Measurements from ENCODE around the gene MAP4K3.
"Not testable (repeated sequence)": the region's sequence is repeated elsewhere in the genome, so short reads cannot be mapped to it uniquely, and the experiment has no call there.

Gene MAP4K3

GRCh38 chr2:39370101-39370500, 67.0 kb downstream of the MAP4K3 start:
- DNase-seq = no peak

GRCh38 chr2:39368846-39369245, 68.2 kb downstream of the MAP4K3 start:
- peak; percentile 5 for DNase-seq

GRCh38 chr2:39368376-39368775, 68.7 kb downstream of the MAP4K3 start:
- no peak for DNase-seq

DNA sequence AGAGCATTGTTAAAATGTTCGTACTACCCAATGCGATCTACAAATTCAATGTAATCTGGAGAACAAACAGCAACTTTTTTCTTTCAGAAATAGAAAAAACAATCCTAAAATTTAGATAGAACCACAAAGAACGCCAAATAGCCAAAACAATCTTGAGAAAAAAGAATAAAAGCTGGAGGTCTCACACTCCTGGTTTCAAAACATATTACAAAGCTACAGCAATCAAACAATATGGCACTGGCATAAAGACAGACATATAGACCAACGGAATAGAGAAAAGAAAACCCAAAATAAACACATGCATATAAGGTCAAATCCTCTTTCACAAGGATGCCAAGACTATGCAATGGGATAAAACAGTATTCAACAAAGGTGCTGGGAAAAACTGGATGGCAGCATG, 74.5 kb downstream of the MAP4K3 start:
- no peak for DNase-seq

DNA sequence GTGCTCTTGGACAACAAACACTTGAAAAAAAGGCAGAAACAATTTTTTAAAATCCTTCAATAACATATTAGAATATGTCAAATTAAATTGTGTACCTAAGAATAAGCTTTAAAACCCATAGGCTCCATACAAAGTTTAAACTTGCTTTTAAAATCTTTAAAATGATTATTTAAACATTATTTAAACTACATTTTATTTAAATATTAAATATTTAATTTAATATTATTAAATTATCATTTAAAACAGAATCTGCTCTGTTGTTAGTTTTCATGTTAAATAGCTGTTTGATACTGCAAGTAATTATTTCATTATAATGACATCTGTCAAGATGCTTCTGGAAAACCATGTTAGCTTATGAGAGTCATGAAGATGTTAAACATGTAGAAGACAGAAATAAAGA, 75.6 kb downstream of the MAP4K3 start:
- no peak for DNase-seq

DNA sequence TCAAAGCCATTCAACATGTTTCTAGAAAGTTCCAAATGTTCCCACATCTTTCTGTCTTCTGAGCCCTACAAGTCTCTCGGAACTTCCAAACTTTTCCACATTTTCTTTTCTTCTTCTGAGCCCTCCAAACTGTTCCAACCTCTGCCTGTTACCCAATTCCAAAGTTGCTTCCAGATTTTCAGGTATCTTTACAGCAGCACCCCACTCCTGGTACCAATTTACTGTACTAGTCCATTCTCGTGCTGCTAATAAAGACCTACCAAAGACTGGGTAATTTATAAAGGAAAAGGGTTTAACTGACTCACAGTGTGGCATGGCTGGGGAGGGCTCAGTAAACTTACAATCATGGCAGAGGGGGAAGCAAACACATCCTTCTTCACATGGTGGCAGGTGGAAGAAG, 76.7 kb downstream of the MAP4K3 start:
- not testable (repeated sequence) for DNase-seq

- no peak for DNase-seq
Measured at GRCh38 chr2:39359453-39360038, 77.5 kb downstream of the MAP4K3 start.

DNA sequence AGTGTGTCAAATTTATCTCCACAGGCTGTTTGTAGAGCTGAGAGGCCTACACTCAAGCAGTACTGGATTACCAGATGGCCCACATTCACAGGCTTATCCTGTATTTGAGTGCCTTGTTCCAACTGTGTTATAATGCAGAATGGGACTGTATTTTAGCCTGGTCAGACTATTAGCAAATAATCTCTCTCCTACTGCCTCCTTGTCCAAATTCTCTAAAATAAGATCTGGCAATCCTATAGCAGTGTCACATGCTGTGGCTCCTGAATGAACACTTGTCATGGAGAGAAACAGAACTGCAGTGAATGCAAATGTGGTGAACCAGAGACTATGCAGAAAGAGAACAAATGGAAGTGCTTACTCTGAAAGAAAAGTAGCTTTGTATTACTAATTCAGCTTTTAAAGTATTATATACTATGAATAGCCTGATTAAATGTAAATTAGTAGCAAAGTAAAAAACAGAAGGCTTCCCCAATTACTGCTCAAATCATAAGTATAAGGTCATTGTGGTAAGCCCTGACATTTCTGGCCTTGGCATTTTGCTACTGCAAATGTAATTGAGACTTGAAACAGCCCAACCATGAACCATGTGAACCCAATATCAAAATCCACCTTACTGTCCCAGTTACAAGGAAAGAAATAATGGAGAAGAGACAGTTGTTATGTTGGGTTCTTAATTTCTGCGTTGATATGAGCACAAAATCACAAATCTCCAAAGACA, 80.0 kb downstream of the MAP4K3 start:
- DNase-seq = no peak

DNA sequence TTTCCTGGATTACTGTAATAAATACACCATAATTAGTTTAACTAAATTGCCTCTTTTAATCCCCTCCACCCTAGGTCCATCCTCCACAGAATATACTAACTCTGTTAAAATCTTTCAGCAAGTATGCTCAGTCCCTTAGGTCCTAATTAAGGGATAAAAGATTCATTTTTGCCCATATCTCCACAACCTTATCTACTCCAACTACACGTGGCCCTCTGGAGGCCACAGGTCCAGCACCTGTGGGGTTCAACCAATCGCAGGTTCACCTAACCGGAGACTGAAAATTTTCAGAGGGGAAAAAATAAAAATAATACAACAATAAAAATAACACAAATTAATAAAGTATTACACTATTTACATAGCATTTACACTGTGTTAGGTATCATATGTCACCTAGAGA, 86.4 kb downstream of the MAP4K3 start:
- DNase-seq = no peak

- no peak for DNase-seq
Measured at GRCh38 chr2:39338502-39338901, 98.6 kb downstream of the MAP4K3 start.

DNA sequence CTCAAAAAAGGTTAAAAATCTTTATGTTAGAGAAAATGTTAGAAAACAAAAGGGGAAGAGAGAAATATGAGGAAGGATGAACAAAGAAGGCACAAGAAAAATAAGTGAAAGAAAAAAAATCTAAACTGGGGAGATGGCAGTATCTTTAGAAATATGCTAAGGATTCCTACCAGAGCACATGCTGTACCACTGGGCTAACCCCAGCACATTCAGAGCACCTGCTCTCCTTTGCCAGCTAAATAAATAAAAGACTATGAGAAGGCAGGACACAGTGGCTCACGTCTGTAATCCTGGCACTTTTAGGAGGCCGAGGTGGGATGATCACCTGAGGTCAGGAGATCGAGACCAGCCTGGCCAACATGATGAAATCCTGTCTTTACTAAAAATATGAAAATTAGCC, 101.2 kb downstream of the MAP4K3 start:
- DNase-seq = no peak

GRCh38 chr2:39334978-39335377, 102.1 kb downstream of the MAP4K3 start:
- no peak for DNase-seq

DNA sequence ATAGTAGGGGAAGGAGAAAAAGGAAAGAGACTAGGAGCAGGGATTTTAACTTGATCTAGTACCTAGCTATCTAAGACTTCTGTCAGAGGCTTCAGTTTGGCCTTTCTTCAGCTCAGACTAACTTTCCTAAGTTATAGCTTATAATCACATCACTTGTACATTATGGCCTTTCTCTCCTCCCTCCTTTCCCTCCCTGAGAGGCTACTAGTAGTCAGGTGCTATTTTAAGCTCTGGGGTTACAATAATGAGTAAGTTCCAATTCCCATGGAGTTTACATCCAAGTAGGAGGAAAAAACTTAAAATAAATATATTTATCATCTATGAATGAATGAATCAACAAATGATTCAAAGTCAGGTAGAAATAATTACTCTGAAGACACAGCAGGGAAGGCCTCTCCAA, 102.6 kb downstream of the MAP4K3 start:
- no peak for DNase-seq

GRCh38 chr2:39326644-39327043, 110.4 kb downstream of the MAP4K3 start:
- no peak for DNase-seq

GRCh38 chr2:39325966-39326365, 111.1 kb downstream of the MAP4K3 start:
- no peak for DNase-seq

GRCh38 chr2:39321056-39322035, 115.7 kb downstream of the MAP4K3 start:
- not testable (repeated sequence) for DNase-seq

GRCh38 chr2:39320162-39320561, 116.9 kb downstream of the MAP4K3 start:
- no peak for DNase-seq

- DNase-seq = no peak
Measured at GRCh38 chr2:39313575-39313974, 123.5 kb downstream of the MAP4K3 start.

- no peak for DNase-seq
Measured at GRCh38 chr2:39311469-39311868, 125.6 kb downstream of the MAP4K3 start.

DNA sequence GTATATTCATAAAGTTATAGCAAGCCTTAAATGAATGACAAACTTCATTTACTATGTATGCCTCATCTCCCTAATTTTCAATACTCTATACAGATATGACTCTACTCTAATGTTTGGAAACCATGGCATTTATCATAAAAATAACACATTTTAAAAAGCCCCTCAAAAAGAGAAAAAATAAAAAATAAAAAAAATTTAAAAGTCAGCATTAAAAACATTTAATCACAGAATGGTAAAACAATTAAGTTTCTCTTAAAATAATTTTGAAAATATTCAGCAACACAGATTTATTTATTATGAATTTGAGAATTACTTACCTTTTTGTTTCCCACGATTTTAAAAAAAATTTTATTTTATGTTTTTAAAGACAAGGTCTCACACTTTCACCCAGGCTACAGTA, 128.3 kb downstream of the MAP4K3 start:
- DNase-seq = no peak

- no peak for DNase-seq
Measured at GRCh38 chr2:39306626-39307025, 130.5 kb downstream of the MAP4K3 start.

GRCh38 chr2:39304729-39305128, 132.4 kb downstream of the MAP4K3 start:
- DNase-seq = no peak

DNA sequence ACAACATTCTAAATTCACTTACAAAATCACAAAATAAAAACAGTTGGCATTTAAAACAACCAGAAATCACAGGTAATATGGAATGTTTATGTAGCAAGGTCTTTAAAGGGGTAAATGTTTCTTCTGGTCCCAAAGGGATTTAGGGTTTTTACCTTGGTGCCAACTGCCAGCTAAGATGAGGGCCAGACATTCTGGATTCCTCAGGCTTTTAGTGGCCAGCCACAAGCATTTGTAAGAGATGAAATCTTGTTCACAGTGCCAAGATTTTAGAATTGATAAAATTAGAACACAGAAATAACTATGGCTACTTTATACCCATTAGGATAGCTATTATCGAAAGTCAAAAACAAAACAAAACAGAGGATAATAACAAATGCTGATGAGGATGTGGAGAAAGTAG, 132.9 kb downstream of the MAP4K3 start:
- no peak for DNase-seq

DNA sequence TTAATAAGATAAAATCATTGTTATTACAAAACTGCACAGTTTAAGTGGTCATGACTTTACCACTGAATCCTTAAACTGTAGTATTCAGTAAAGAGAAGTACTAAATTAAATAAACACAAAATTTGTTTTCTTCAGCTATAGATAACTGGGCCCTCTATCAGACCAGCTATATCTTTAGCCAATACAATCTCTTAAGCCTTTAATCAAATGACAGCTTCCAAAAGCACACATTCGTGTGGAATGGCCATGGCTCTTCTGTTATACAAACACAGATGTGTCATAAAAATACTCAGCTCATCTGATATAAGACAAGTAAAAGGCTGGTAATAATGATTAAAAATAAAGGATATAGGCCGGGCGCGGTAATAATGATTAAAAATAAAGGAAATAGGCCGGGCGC, 135.7 kb downstream of the MAP4K3 start:
- no peak for DNase-seq

Measured in NCI-H69 (cell line).